Activated naive CD4-positive, alpha-beta T cell treated with anti-CD3 and anti-CD28 coated beads, Interleukin-2, amount 50 U/mL, for 16 hours (primary cell): ENCODE results near the gene SLC4A2.

Experiments used
- DNase-seq: peaks from one replicate; pipeline ENCODE4 v3.0.0-alpha.2; 2020

SLC4A2 gene

GRCh38 chr7:151082141-151083070 is 23.0 kb downstream of the SLC4A2 start:
- DNase-seq = no peak

- peak; percentile 85 for DNase-seq
Observed at GRCh38 chr7:151083071-151083823, 23.9 kb downstream of the SLC4A2 start, which contains the start of gene TMUB1. Gene TMUB1 (minus strand): TSS chr7:151083493. CDS start chr7:151082563, 930 bp downstream.

- no peak for DNase-seq
Observed at GRCh38 chr7:151083824-151084160, 24.4 kb downstream of the SLC4A2 start.

GRCh38 chr7:151085329-151085690 is 25.9 kb downstream of the SLC4A2 start:
- DNase-seq = no peak

GRCh38 chr7:151085691-151086620 is 26.6 kb downstream of the SLC4A2 start, which contains the start of gene AGAP3:
Gene AGAP3 (plus strand): TSS chr7:151086475. CDS start chr7:151086742, 267 bp downstream.
- peak; percentile 72 for DNase-seq

- peak; percentile 40 for DNase-seq
Observed at GRCh38 chr7:151086802-151087244, 27.4 kb downstream of the SLC4A2 start.

GRCh38 chr7:151087245-151088018 is 28.0 kb downstream of the SLC4A2 start:
- DNase-seq = peak; percentile 48

GRCh38 chr7:151088019-151088855 is 28.8 kb downstream of the SLC4A2 start:
- DNase-seq = no peak

- no peak for DNase-seq
Observed at GRCh38 chr7:151088856-151089699, 29.7 kb downstream of the SLC4A2 start.

GRCh38 chr7:151089893-151090730 is 30.7 kb downstream of the SLC4A2 start:
- no peak for DNase-seq

GRCh38 chr7:151091003-151091402 is 31.6 kb downstream of the SLC4A2 start:
- DNase-seq = no peak

GRCh38 chr7:151091431-151091830 is 32.0 kb downstream of the SLC4A2 start:
- DNase-seq = no peak

DNA sequence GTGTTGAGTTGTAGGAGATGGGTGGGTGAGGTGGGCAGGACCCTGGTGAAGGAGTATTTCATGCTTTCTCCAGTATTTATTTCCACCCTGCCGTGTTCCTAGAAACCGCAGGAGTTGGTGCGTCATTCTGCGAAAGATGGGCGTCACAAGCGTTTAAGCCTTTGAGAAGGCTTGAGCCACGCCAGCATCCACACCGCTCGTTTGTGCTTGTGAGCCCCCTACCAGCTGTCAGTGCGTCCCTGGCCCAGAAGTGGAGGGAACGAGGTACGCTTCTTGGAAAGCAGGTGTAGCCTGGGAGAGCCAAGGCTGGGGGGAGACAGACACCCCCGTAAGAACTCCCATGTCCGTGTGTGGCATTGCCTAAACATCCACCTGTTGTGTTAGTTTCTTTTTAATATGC is 32.6 kb downstream of the SLC4A2 start:
- no peak for DNase-seq

DNA sequence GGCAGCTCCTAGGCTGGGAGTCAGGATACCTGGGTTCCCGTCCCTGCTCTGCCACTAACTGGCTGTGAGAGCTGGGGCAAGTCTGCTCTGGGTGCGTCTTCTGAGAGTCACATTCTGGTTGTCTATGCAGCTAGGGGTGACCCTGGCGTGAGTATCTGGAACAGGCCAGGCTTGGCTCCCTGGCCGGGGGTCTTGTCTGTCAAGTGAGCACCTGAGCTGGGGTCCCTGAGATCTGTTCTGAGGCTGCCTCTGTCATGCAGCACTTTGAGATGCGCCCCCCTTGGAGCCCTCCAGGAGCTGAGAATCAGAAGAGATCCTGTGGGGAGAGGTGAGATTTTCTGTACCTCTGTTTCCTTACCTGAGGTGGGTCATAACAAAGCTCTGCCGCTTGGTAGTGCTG is 34.4 kb downstream of the SLC4A2 start:
- DNase-seq = no peak

DNA sequence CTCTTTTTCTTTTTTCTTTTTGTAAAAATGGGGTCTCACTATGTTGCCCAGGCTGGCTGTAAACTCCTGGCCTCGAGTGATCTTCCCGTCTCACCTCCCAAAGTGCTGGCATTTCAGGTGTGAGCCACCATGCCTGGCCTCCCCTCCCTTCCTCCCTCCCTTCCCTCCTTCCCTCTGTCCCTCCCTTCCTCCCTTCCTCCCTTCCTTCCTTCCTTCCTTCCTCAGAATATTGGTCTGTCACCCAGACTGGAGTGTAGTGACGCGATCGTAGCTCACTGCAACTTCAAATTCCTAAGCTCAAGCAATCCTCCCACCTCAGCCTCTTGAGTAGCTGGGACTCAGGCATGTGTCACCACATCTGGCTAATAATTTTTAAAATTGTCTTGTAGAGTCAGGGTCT is 35.3 kb downstream of the SLC4A2 start:
- DNase-seq = no peak

- peak; percentile 7 for DNase-seq
Observed at GRCh38 chr7:151095123-151095797, 35.9 kb downstream of the SLC4A2 start.

GRCh38 chr7:151095828-151096475 is 36.6 kb downstream of the SLC4A2 start:
- no peak for DNase-seq
